HG02759 (cell line): ENCODE results near the gene MYL5.
"Not testable (repeated sequence)": the region's sequence is repeated elsewhere in the genome, so short reads cannot be mapped to it uniquely, and the experiment has no call there.

ENCODE experiments used
- ATAC-seq: cut with Tn5 transposase; IDR thresholded peaks from one replicate; pipeline ENCODE4 v1.9.1; 2021; ENCODE audit warnings: mild to moderate bottlenecking, moderate library complexity; ENCODE audit not compliant: unreplicated experiment

The MYL5 gene

GRCh38 chr4:669806-670559 lies 4.4 kb upstream of the MYL5 start:
- ATAC-seq: not testable (repeated sequence)

- ATAC-seq: no peak
Measured at GRCh38 chr4:671769-672168, 2.6 kb upstream of the MYL5 start.

- ATAC-seq: no peak
Measured at GRCh38 chr4:673349-674091, 822 bp upstream of the MYL5 start.

GRCh38 chr4:675036-675882 lies 917 bp downstream of the MYL5 start:
- peak; percentile 6 for ATAC-seq

- peak; percentile 28 for ATAC-seq
Measured at GRCh38 chr4:675980-676870, 1.9 kb downstream of the MYL5 start.

- ATAC-seq: no peak
Measured at GRCh38 chr4:676871-677235, 2.5 kb downstream of the MYL5 start.

GRCh38 chr4:677431-678293 lies 3.3 kb downstream of the MYL5 start:
- ATAC-seq: no peak

GRCh38 chr4:678331-679103 lies 4.2 kb downstream of the MYL5 start:
- no peak for ATAC-seq

- no peak for ATAC-seq
Measured at GRCh38 chr4:679104-679481, 4.8 kb downstream of the MYL5 start.

GRCh38 chr4:679629-680028 lies 5.3 kb downstream of the MYL5 start:
- no peak for ATAC-seq

- no peak for ATAC-seq
Measured at GRCh38 chr4:680091-680490, 5.7 kb downstream of the MYL5 start.

GRCh38 chr4:680551-680927 lies 6.2 kb downstream of the MYL5 start:
- ATAC-seq: no peak

- no peak for ATAC-seq
Measured at GRCh38 chr4:680928-681645, 6.7 kb downstream of the MYL5 start.

- ATAC-seq: no peak
Measured at GRCh38 chr4:681736-682451, 7.6 kb downstream of the MYL5 start.

GRCh38 chr4:682490-683172 lies 8.3 kb downstream of the MYL5 start:
- no peak for ATAC-seq

- no peak for ATAC-seq
Measured at GRCh38 chr4:683247-683897, 9.0 kb downstream of the MYL5 start.
